ENCODE data around the gene SLC38A8. TPM values are rescaled to one million over a fixed set of nuclear protein-coding genes. Genes with fewer than 3 reads are reported as not detected.

SLC38A8 gene
- total and polyA plus RNA-seq, 4 donors = 1.2 TPM; not detected in 3

GRCh38 chr16:84086341-84086740 lies 43.7 kb upstream of the SLC38A8 start:
- TF ChIP-seq CTCF (IDR thresholded peaks at IDR 0.05; ENCODE audit: control extremely low read depth, extremely low read depth) = no peak
- Histone ChIP-seq H3K9ac (ENCODE audit: insufficient read depth in 1 of 2, low read length in 2 of 2) (no peak overlapping the region), H3K36me3 (ENCODE audit: control insufficient read depth in 4 of 4, insufficient read depth in 4 of 4, low read length in 4 of 4) (peaks cover 15 to 55% (median 37%) of the 10 kb centered on the region in 4 donors), H3K9me3 (ENCODE audit: control insufficient read depth in 4 of 4, insufficient read depth in 3 of 4, low read length in 3 of 4) (no peaks in the 10 kb centered on the region), H3K4me3 (no peak overlapping the region), H3K27ac (ENCODE audit: low read depth in 1 of 2, low read length in 1 of 2) (peak overlapping the region in 1 of 2 donors; percentile 21), H3K27me3 (ENCODE audit: control insufficient read depth in 3 of 3, insufficient read depth in 3 of 3, low read length in 2 of 3) (no peaks in the 10 kb centered on the region), H3K4me1 (ENCODE audit: control insufficient read depth in 5 of 5, insufficient read depth in 5 of 5, low read length in 5 of 5) (no peaks in the 10 kb centered on the region)
- DNase-seq (no peak), ATAC-seq (ENCODE audit: insufficient read depth, low FRiP score) (no peak)
- 53 to 71% methylated on average over 11 of the region's 11 CpGs for WGBS, 2 donors

- Histone ChIP-seq H3K4me1 (ENCODE audit: control insufficient read depth in 5 of 5, insufficient read depth in 5 of 5, low read length in 5 of 5) (no peaks in the 10 kb centered on the region), H3K27me3 (ENCODE audit: control insufficient read depth in 3 of 3, insufficient read depth in 3 of 3, low read length in 2 of 3) (no peaks in the 10 kb centered on the region), H3K4me3 (no peak overlapping the region), H3K9ac (ENCODE audit: insufficient read depth in 1 of 2, low read length in 2 of 2) (no peak overlapping the region), H3K9me3 (ENCODE audit: control insufficient read depth in 4 of 4, insufficient read depth in 3 of 4, low read length in 3 of 4) (no peaks in the 10 kb centered on the region), H3K27ac (ENCODE audit: low read depth in 1 of 2, low read length in 1 of 2) (peak overlapping the region in 1 of 2 donors; percentile 21), H3K36me3 (ENCODE audit: control insufficient read depth in 4 of 4, insufficient read depth in 4 of 4, low read length in 4 of 4) (peaks cover 16 to 58% (median 39%) of the 10 kb centered on the region in 4 donors)
- no peak for TF ChIP-seq CTCF (IDR thresholded peaks at IDR 0.05; ENCODE audit: control extremely low read depth, extremely low read depth)
- no peak for ATAC-seq (ENCODE audit: insufficient read depth, low FRiP score)
- 30 to 46% methylated on average over 6 of the region's 6 CpGs for WGBS, 2 donors
- DNase-seq = no peak
These were observed 43.2 kb upstream of the SLC38A8 start for GRCh38 chr16:84085773-84086172.

- no peak overlapping the region for H3K27ac ChIP-seq (ENCODE audit: low read depth in 1 of 2, low read length in 1 of 2)
- no peaks in the 10 kb centered on the region for H3K4me1 ChIP-seq (ENCODE audit: control insufficient read depth in 5 of 5, insufficient read depth in 5 of 5, low read length in 5 of 5)
- no peaks in the 10 kb centered on the region for H3K9me3 ChIP-seq (ENCODE audit: control insufficient read depth in 4 of 4, insufficient read depth in 3 of 4, low read length in 3 of 4)
- no peaks in the 10 kb centered on the region for H3K27me3 ChIP-seq (ENCODE audit: control insufficient read depth in 3 of 3, insufficient read depth in 3 of 3, low read length in 2 of 3)
- DNase-seq = no peak
- ATAC-seq (ENCODE audit: insufficient read depth, low FRiP score) = no peak
- WGBS, 2 donors = 76 to 84% methylated on average over 8 of the region's 8 CpGs
- H3K4me3 ChIP-seq = no peak overlapping the region
- H3K36me3 ChIP-seq (ENCODE audit: control insufficient read depth in 4 of 4, insufficient read depth in 4 of 4, low read length in 4 of 4) = peaks cover 13 to 62% (median 41%) of the 10 kb centered on the region in 4 donors
- TF ChIP-seq CTCF (IDR thresholded peaks at IDR 0.05; ENCODE audit: control extremely low read depth, extremely low read depth) = no peak
- H3K9ac ChIP-seq (ENCODE audit: insufficient read depth in 1 of 2, low read length in 2 of 2) = no peak overlapping the region
These were observed 42.7 kb upstream of the SLC38A8 start for GRCh38 chr16:84085271-84085667.

Measured in lung (tissue), 12 donors.